Measurements from ENCODE around the gene PSMD1. TPM values are rescaled to one million over a fixed set of nuclear protein-coding genes. Genes with fewer than 3 reads are reported as not detected.

The PSMD1 gene
- total and polyA plus RNA-seq, 2 experiments from 2014 or later = 102 to 106 TPM

DNA sequence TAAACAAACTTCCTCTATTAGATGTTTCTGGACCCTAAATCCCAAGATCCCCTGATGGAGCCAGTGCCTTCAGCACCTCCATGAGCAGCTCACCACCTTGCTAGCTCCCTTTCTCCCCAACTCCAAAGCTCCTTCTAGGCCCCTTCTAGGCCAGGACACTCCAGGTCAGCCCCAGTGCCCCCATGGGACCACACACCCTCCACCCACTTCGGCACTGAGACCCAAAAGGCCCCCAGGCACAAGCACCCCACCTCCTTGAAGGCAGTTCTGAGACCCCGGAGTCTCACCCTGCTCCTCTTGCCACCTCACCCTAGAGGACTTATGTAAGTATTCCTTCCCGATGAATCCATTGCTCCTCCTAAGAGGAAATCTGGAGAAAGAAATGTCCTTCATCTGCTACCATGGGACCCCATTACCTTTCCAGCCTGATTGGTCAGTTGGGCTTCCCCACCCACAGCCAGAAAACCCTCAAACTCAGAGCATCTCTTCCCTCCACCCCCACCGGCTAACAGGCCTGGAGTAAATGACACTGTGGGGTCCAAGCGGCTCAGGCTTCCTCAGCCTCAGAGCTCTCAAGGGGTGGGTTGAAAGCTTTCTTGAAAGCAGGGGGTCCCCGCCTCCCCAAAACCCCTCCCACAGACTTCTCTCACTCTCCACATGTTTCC lies 132.0 kb downstream of the PSMD1 start:
- no peak for DNase-seq
- Histone ChIP-seq H3F3A (ENCODE audit: insufficient read depth) (0 out of 2 replicates have a peak, but pooled peaks cover 3% of the 10 kb centered on the region), H3K9me2 (ENCODE audit: insufficient read depth) (no peaks in the 10 kb centered on the region), H4K20me1 (ENCODE audit: insufficient read depth) (no peaks in the 10 kb centered on the region), H3K9ac (no peak overlapping the region), H3K79me2 (ENCODE audit: insufficient read depth) (no peaks in the 10 kb centered on the region), H3K4me1 (ENCODE audit: insufficient read depth) (peaks cover 6% of the 10 kb centered on the region; the same call in 1 of the 2 replicates), H3K27me3 (replicated peaks; ENCODE audit: insufficient read depth) (no peaks in the 10 kb centered on the region), H3K27ac (no peak overlapping the region), H3K4me2 (ENCODE audit: unreplicated experiment) (no peak overlapping the region), H3K9me3 (ENCODE audit: low read depth) (no peaks in the 10 kb centered on the region), H3K4me3 (no peak overlapping the region), H2AFZ (no peak overlapping the region), H3K36me3 (ENCODE audit: low read depth) (no peaks in the 10 kb centered on the region)
- 93 to 100% methylated on average over 5 to 6 of the region's 6 CpGs for WGBS, 2 experiments (ENCODE audit: low coverage in 1 of 2, low lambda C conversion rate in 2 of 2, missing lambda C conversion rate in 2 of 2)
- TF ChIP-seq EZH2 (IDR thresholded peaks at IDR 0.05; ENCODE audit: insufficient read depth, poor library complexity, severe bottlenecking) (no peak), EZH2phosphoT487 (IDR thresholded peaks at IDR 0.05; ENCODE audit: insufficient read depth, low read depth) (no peak)
- in situ Hi-C loops (cut with MboI) = no loop called here

DNA sequence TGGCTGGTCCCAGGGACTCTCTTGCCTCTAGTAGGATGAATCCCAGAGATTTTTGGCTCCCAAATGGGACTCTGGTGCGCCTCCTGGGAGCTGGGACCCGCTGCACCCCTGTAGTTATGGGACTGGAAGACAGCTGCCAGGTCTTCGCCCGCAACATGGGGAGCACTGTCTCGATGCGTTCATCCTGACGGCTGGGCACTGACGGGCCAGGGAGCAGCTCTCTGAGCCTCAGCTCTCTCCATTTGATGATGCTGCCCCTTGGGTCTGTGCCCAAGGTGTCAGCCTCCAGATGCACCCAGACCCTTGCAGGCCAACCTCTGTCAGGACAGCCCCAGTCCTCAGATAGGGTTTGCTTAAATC lies 132.5 kb downstream of the PSMD1 start:
- in situ Hi-C loops (cut with MboI) = no loop called here
- Histone ChIP-seq H3K4me2 (ENCODE audit: unreplicated experiment) (no peak overlapping the region), H3K4me3 (no peak overlapping the region), H3K27me3 (replicated peaks; ENCODE audit: insufficient read depth) (no peaks in the 10 kb centered on the region), H3K4me1 (ENCODE audit: insufficient read depth) (peaks cover 6% of the 10 kb centered on the region; the same call in 1 of the 2 replicates), H4K20me1 (ENCODE audit: insufficient read depth) (no peaks in the 10 kb centered on the region), H3K9me2 (ENCODE audit: insufficient read depth) (no peaks in the 10 kb centered on the region), H2AFZ (no peak overlapping the region), H3F3A (ENCODE audit: insufficient read depth) (0 out of 2 replicates have a peak, but pooled peaks cover 3% of the 10 kb centered on the region), H3K36me3 (ENCODE audit: low read depth) (no peaks in the 10 kb centered on the region), H3K79me2 (ENCODE audit: insufficient read depth) (no peaks in the 10 kb centered on the region), H3K9me3 (ENCODE audit: low read depth) (no peaks in the 10 kb centered on the region), H3K27ac (no peak overlapping the region), H3K9ac (no peak overlapping the region)
- no peak for DNase-seq
- WGBS, 2 experiments (ENCODE audit: low coverage in 1 of 2, low lambda C conversion rate in 2 of 2, missing lambda C conversion rate in 2 of 2) = 98% methylated on average over 7 to 8 of the region's 8 CpGs
- TF ChIP-seq EZH2 (IDR thresholded peaks at IDR 0.05; ENCODE audit: insufficient read depth, poor library complexity, severe bottlenecking) (no peak), EZH2phosphoT487 (IDR thresholded peaks at IDR 0.05; ENCODE audit: insufficient read depth, low read depth) (no peak)

DNA sequence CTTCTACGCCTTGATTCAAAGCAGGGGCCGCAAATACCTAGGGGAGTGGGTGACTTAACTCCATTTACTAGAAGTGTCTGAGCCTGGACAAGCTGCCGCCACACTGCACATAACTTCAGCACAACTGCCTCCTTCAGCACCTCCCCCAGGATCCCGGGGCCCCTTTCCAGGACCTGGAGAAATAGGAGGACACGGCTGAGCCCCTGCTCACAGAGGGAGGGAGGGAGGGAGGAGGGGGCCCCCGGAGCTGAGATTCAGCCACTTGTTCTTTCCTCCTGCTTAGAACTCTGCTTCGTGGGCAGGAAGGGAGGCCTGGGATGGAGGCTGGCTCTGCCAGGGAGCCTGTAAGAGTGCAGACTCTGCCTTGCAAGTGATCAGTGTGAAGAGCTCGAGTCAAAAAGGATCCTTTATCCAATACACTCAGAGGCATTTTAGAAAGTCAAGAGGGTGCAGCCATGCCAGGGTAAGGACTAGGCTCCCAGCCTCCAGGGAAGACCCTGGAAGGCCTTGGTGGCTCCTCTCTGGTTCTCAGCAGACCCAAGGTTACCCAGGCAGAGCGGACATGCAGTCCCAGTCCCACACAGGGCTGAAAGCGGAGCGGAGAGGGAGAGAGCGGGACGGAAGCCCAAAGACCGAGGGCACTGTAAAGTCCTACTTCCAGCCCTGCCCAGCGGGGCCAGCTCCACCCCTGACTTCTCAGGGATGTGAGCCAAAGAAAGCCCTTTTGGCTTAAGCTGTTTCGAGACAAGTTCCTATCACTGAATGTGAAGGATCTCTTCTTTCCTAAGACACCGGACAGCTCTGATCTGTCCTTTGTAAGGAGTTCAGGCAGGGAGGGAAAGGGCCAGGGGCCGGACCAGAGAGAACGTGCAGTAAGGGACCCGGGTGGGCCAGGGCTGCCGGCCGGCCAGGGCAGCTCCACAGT lies 133.2 kb downstream of the PSMD1 start:
- WGBS, 2 experiments (ENCODE audit: low coverage in 1 of 2, low lambda C conversion rate in 2 of 2, missing lambda C conversion rate in 2 of 2) = 41 to 51% methylated on average over 17 to 22 of the region's 22 CpGs
- in situ Hi-C loops (cut with MboI) = loop anchor here (10.0 kb wide), 1 partner anchor 85 kb away; no protein-coding TSS in a partner anchor
- H3K27me3 ChIP-seq (replicated peaks; ENCODE audit: insufficient read depth) = no peaks in the 10 kb centered on the region
- H3K36me3 ChIP-seq (ENCODE audit: low read depth) = no peaks in the 10 kb centered on the region
- no peaks in the 10 kb centered on the region for H4K20me1 ChIP-seq (ENCODE audit: insufficient read depth)
- DNase-seq = peak; percentile 51
- 0 out of 2 replicates have a peak, but pooled peaks cover 3% of the 10 kb centered on the region for H3F3A ChIP-seq (ENCODE audit: insufficient read depth)
- H3K9ac ChIP-seq = no peak overlapping the region
- no peaks in the 10 kb centered on the region for H3K79me2 ChIP-seq (ENCODE audit: insufficient read depth)
- no peaks in the 10 kb centered on the region for H3K9me3 ChIP-seq (ENCODE audit: low read depth)
- TF ChIP-seq EZH2 (IDR thresholded peaks at IDR 0.05; ENCODE audit: insufficient read depth, poor library complexity, severe bottlenecking) (no peak), EZH2phosphoT487 (IDR thresholded peaks at IDR 0.05; ENCODE audit: insufficient read depth, low read depth) (no peak)
- peak overlapping the region; percentile 66 for H3K4me2 ChIP-seq (ENCODE audit: unreplicated experiment)
- no peaks in the 10 kb centered on the region for H3K9me2 ChIP-seq (ENCODE audit: insufficient read depth)
- H3K4me1 ChIP-seq (ENCODE audit: insufficient read depth) = peaks cover 6% of the 10 kb centered on the region; the same call in 1 of the 2 replicates
- H2AFZ ChIP-seq = peak overlapping the region; percentile 77
- no peak overlapping the region for H3K27ac ChIP-seq
- H3K4me3 ChIP-seq = no peak overlapping the region

DNA sequence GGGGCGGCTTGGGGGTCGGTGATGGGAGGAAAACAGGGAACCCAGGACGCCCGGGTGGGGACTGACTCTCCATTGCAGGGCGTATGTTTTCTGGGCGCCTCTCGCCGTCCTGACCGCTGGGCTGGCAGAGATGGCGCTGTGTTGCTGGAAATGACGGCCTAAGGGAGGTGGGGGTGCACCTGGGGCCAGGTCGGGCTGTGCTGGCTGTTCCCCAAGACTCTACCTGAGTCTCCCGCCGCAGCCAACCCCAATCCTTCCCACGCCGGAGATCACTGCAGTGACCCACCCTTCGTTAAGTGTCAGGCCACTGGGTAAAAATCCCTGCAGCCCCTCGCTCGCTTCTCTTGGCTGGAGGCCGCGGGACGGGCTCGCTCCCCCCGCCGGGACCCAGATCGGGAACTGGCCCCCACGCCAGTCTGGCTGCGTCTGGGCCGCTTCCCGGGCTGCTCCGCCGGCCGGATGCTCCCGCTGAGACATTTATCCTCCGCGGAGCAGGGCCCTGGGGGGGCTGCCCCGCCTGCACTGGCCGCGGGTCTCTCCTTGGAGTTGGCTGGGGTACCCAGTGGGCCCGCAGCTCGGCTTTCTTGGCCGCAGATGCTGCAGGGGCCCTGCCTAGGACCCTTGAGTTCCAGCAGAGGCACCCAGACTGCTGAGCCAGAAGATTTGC lies 134.0 kb downstream of the PSMD1 start:
- peak overlapping the region; percentile 66 for H3K4me2 ChIP-seq (ENCODE audit: unreplicated experiment)
- no peaks in the 10 kb centered on the region for H3K79me2 ChIP-seq (ENCODE audit: insufficient read depth)
- no peaks in the 10 kb centered on the region for H3K36me3 ChIP-seq (ENCODE audit: low read depth)
- in situ Hi-C loops (cut with MboI) = loop anchor here (10.0 kb wide), 1 partner anchor 86 kb away; no protein-coding TSS in a partner anchor
- H4K20me1 ChIP-seq (ENCODE audit: insufficient read depth) = no peaks in the 10 kb centered on the region
- no peaks in the 10 kb centered on the region for H3K9me3 ChIP-seq (ENCODE audit: low read depth)
- H3F3A ChIP-seq (ENCODE audit: insufficient read depth) = 0 out of 2 replicates have a peak, but pooled peaks cover 3% of the 10 kb centered on the region
- H3K9ac ChIP-seq = peak overlapping the region; percentile 35; the same call in 1 of the 2 replicates
- H3K27me3 ChIP-seq (replicated peaks; ENCODE audit: insufficient read depth) = no peaks in the 10 kb centered on the region
- peak overlapping the region; percentile 47; the same call in 1 of the 2 replicates for H3K4me3 ChIP-seq
- no peaks in the 10 kb centered on the region for H3K9me2 ChIP-seq (ENCODE audit: insufficient read depth)
- TF ChIP-seq EZH2 (IDR thresholded peaks at IDR 0.05; ENCODE audit: insufficient read depth, poor library complexity, severe bottlenecking) = no peak
- TF ChIP-seq EZH2phosphoT487 (IDR thresholded peaks at IDR 0.05; ENCODE audit: insufficient read depth, low read depth) = no peak
- peak; percentile 54 for DNase-seq
- 17 to 21% methylated on average over 25 to 31 of the region's 42 CpGs for WGBS, 2 experiments (ENCODE audit: low coverage in 1 of 2, low lambda C conversion rate in 2 of 2, missing lambda C conversion rate in 2 of 2)
- no peak overlapping the region for H3K27ac ChIP-seq
- peak overlapping the region; percentile 77 for H2AFZ ChIP-seq
- peaks cover 6% of the 10 kb centered on the region; the same call in 1 of the 2 replicates for H3K4me1 ChIP-seq (ENCODE audit: insufficient read depth)

All from GM23248 (cell line).